Body of pancreas (tissue), 4 donors: ENCODE measurements around the gene SIGLEC8.

Experiments used
- CTCF ChIP-seq, 7 experiments: fragments of 450-650 bp in 4 of 7; fragments of 200-600 bp in 3 of 7; sonication (generic) in 3 of 7; IDR thresholded peaks; one replicate each; pipeline ENCODE4 v1.5.1; 2016 to 2019; ENCODE audit warnings: antibody characterized with exemption in 7 of 7
- POLR2A ChIP-seq, 3 donors: fragments of 450-650 bp; IDR thresholded peaks; one replicate each; pipeline ENCODE4 v1.6.1; 2016; ENCODE audit warnings: antibody characterized with exemption in 3 of 3, mild to moderate bottlenecking in 2 of 3

GRCh38 chr19:51507640-51508058 is 49.4 kb upstream of the SIGLEC8 start:
- no peak for TF ChIP-seq CTCF (IDR thresholded peaks at IDR 0.05)
- no peak for TF ChIP-seq POLR2A (IDR thresholded peaks at IDR 0.05)
